RWPE2 (cell line): ENCODE data around the gene DAZAP1.

Experiments used
- ATAC-seq: fragments of 200-7000 bp; cut with Tn5 transposase; 3 replicates; pipeline ENCODE4 v1.9.1; 2021; ENCODE audit warnings: low read depth
- DNase-seq: peaks from one replicate; pipeline ENCODE4 v3.0.0-alpha.2; 2020; ENCODE audit warnings: low spot score
- H3K27ac ChIP-seq: fragments of 450-650 bp; 2 replicates; pipeline ENCODE4 v1.5.1; 2017; ENCODE audit warnings: mild to moderate bottlenecking; ENCODE audit not compliant: poor library complexity, severe bottlenecking
- H3K27me3 ChIP-seq: fragments of 250-450 bp; sonication (Bioruptor Pico); 2 replicates; pipeline ENCODE4 v1.5.1; 2021; ENCODE audit warnings: mild to moderate bottlenecking, moderate library complexity; ENCODE audit not compliant: insufficient read depth, poor library complexity, severe bottlenecking
- H3K36me3 ChIP-seq: fragments of 250-450 bp; sonication (Bioruptor Pico); 2 replicates; pipeline ENCODE4 v1.5.1; 2020; ENCODE audit warnings: low read depth, mild to moderate bottlenecking, moderate library complexity
- H3K4me1 ChIP-seq: fragments of 250-450 bp; sonication (Bioruptor Pico); 2 replicates; pipeline ENCODE4 v1.5.1; 2021; ENCODE audit warnings: mild to moderate bottlenecking, moderate library complexity; ENCODE audit not compliant: insufficient read depth, poor library complexity, severe bottlenecking
- H3K4me3 ChIP-seq: fragments of 250-450 bp; sonication (Bioruptor Pico); 2 replicates; pipeline ENCODE4 v1.5.1; 2021; ENCODE audit warnings: mild to moderate bottlenecking, moderate library complexity; ENCODE audit not compliant: severe bottlenecking
- H3K9me3 ChIP-seq: fragments of 250-450 bp; sonication (Bioruptor Pico); 2 replicates; pipeline ENCODE4 v1.5.1; 2021; ENCODE audit warnings: mild to moderate bottlenecking, moderate library complexity; ENCODE audit not compliant: severe bottlenecking
- CTCF ChIP-seq: fragments of 450-650 bp; IDR thresholded peaks from one replicate; pipeline ENCODE4 v1.5.1; 2017; ENCODE audit warnings: mild to moderate bottlenecking, moderate library complexity; ENCODE audit not compliant: poor library complexity, severe bottlenecking

Gene DAZAP1

GRCh38 chr19:1401138-1401888 lies 6.1 kb upstream of the DAZAP1 start, which contains the start of gene GAMT:
Gene GAMT (minus strand): TSS chr19:1401542. CDS start chr19:1401476, 66 bp downstream.
- no peak within 1 kb of the TSS for H3K27ac ChIP-seq
- no peaks in the 10 kb centered on the region for H3K27me3 ChIP-seq
- peak within 1 kb of the TSS; percentile 34 for H3K4me3 ChIP-seq
- H3K36me3 ChIP-seq: no peaks in the 10 kb centered on the region
- ATAC-seq (no peak), DNase-seq (no peak)
- peak; percentile 53 for TF ChIP-seq CTCF
- no peaks in the 10 kb centered on the region for H3K9me3 ChIP-seq
- peaks cover 5% of the 10 kb centered on the region for H3K4me1 ChIP-seq

GRCh38 chr19:1401889-1402217 lies 5.5 kb upstream of the DAZAP1 start:
- H3K27ac ChIP-seq: no peak overlapping the region

GRCh38 chr19:1402411-1403070 lies 4.8 kb upstream of the DAZAP1 start:
- H3K4me3 ChIP-seq: no peak overlapping the region
- no peak for TF ChIP-seq CTCF
- DNase-seq: no peak
- ATAC-seq: peak; percentile 19; the same call in 1 of the 3 replicates
- H3K27ac ChIP-seq: no peak overlapping the region
- H3K27me3 ChIP-seq: no peaks in the 10 kb centered on the region
- no peaks in the 10 kb centered on the region for H3K36me3 ChIP-seq
- H3K9me3 ChIP-seq: no peaks in the 10 kb centered on the region
- H3K4me1 ChIP-seq: peaks cover 5% of the 10 kb centered on the region

More at GRCh38 chr19:1401889-1402217, 5.5 kb upstream of the DAZAP1 start:
- Histone ChIP-seq H3K27me3 (no peaks in the 10 kb centered on the region), H3K4me3 (no peak overlapping the region), H3K4me1 (peaks cover 5% of the 10 kb centered on the region), H3K9me3 (no peaks in the 10 kb centered on the region), H3K36me3 (no peaks in the 10 kb centered on the region)
- no peak for DNase-seq
- no peak for ATAC-seq
- TF ChIP-seq CTCF: no peak

- peak; percentile 56 for TF ChIP-seq CTCF
- H3K4me1 ChIP-seq: peaks cover 14% of the 10 kb centered on the region
- no peaks in the 10 kb centered on the region for H3K9me3 ChIP-seq
- ATAC-seq: peak; percentile 61
- peak overlapping the region; percentile 41 for H3K4me3 ChIP-seq
- DNase-seq: peak; percentile 96
- peak overlapping the region; percentile 91 for H3K27ac ChIP-seq
- H3K36me3 ChIP-seq: peaks cover 23% of the 10 kb centered on the region
- H3K27me3 ChIP-seq: no peaks in the 10 kb centered on the region
These were observed 435 bp upstream of the DAZAP1 start for GRCh38 chr19:1406774-1407527.
